Vein endothelial cell (primary cell): ENCODE results near the gene RNPEP. TPM values are rescaled to one million over a fixed set of nuclear protein-coding genes. Genes with fewer than 3 reads are reported as not detected.

Experiments
- small RNA-seq: library from RNA; depleted of rRNA; stranded (forward); fragments of <200 nt; gene quantifications from one replicate; pipeline ENCODE3, GENCODE V24; 2012
- total RNA-seq: library from RNA; depleted of rRNA; stranded (reverse); fragments of >200 nt; gene quantifications from 2 replicates; pipeline ENCODE4 v1.2.3, GENCODE V29; 2012

Gene RNPEP, protein sequence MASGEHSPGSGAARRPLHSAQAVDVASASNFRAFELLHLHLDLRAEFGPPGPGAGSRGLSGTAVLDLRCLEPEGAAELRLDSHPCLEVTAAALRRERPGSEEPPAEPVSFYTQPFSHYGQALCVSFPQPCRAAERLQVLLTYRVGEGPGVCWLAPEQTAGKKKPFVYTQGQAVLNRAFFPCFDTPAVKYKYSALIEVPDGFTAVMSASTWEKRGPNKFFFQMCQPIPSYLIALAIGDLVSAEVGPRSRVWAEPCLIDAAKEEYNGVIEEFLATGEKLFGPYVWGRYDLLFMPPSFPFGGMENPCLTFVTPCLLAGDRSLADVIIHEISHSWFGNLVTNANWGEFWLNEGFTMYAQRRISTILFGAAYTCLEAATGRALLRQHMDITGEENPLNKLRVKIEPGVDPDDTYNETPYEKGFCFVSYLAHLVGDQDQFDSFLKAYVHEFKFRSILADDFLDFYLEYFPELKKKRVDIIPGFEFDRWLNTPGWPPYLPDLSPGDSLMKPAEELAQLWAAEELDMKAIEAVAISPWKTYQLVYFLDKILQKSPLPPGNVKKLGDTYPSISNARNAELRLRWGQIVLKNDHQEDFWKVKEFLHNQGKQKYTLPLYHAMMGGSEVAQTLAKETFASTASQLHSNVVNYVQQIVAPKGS
- 63.6 and 76.4 TPM in 2 replicates for total RNA-seq

DNA sequence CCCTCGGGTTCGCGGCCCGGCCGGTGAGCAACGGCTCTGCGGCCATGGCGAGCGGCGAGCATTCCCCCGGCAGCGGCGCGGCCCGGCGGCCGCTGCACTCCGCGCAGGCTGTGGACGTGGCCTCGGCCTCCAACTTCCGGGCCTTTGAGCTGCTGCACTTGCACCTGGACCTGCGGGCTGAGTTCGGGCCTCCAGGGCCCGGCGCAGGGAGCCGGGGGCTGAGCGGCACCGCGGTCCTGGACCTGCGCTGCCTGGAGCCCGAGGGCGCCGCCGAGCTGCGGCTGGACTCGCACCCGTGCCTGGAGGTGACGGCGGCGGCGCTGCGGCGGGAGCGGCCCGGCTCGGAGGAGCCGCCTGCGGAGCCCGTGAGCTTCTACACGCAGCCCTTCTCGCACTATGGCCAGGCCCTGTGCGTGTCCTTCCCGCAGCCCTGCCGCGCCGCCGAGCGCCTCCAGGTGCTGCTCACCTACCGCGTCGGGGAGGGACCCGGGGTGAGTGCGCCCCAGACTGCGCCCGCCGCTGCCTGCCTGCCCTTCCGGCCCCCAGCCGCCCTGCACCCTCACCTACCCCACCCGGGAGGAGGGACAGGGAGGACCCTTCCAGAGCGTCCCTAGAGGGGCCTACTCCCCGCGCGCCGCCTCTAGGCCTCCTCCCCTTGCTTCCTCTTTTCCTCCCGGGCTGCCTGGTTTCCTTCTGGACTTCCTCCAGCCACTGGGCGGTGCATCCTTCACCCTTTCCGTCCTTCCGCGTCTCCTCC is at the start of gene RNPEP:
Gene RNPEP (plus strand): TSS at position 26 of the 757 bp plus-strand sequence. CDS start 19 bp downstream, at position 45.

DNA sequence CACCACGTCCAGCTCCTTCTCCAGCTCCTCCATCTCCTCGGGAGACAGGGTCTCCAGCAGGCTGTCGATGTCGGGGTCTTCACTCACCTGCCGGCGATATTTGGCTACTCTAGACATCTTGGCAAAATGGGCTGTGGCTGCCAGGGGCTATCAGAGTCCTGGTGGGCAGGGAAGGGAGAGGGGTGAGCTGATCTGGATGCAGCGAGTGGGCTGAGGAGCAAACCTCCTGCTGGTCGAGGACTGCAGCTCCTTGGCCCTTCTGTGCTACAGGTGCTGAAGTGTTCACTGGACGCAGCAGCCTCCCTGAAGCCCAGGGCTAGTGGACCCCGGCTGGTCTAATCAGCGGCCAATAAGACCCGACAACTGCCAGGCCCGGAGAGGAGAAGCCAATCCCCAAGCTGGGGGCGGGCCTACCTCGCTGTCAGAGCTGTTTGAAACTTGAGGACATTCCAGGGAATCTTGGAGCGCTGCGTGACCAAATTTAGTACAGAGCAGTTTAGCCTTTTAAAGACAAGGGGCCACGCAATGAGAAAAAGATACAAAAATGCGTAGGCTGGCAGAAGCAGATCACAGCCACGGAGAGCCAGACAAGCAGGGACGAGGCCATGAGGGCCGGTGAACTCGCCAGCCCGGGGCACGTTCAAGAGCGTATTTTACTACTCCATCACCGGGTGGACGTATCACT is 36.1 kb upstream of the RNPEP start, which contains the start of gene LMOD1:
Gene LMOD1 (minus strand): TSS at position 325 of the 685 bp plus-strand sequence. CDS start 208 bp downstream, at position 117.

DNA sequence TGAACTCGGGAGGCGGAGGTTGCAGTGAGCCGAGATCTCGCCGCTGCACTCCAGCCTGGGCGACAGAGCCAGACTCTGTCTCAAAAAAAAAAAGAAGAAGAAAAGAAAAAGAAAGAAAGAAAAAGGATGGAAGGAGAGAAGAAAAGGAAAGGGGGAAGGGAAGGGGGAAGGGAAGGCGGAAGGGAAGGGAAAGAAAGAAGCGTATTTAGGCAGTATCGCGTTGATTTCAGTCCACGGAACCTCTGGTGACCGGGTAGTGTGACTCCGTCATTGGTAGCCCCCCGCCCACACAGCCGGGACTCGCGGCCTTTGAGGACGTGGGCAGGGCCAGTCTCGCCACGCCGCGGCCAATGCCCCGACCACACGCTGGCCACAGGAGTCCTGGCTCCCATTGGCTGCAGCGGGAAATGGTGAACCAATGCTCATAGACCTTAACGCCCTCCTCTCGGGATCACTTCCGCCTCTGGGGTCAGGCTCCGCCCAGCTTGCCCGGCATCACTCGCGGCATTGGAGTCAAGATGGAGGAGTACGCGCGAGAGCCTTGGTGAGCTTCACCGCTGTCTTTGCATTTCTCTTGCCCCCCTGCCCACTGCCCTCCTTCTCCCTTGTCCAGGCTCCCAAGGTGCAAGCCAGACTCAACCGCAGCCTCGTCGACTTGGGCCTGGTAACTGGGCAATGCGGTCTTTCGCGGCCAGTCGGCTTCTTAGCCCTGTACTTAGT is 27.3 kb upstream of the RNPEP start, which contains the start of gene TIMM17A:
Gene TIMM17A (plus strand): TSS at position 495 of the 720 bp plus-strand sequence. CDS start 24 bp downstream, at position 519.

DNA sequence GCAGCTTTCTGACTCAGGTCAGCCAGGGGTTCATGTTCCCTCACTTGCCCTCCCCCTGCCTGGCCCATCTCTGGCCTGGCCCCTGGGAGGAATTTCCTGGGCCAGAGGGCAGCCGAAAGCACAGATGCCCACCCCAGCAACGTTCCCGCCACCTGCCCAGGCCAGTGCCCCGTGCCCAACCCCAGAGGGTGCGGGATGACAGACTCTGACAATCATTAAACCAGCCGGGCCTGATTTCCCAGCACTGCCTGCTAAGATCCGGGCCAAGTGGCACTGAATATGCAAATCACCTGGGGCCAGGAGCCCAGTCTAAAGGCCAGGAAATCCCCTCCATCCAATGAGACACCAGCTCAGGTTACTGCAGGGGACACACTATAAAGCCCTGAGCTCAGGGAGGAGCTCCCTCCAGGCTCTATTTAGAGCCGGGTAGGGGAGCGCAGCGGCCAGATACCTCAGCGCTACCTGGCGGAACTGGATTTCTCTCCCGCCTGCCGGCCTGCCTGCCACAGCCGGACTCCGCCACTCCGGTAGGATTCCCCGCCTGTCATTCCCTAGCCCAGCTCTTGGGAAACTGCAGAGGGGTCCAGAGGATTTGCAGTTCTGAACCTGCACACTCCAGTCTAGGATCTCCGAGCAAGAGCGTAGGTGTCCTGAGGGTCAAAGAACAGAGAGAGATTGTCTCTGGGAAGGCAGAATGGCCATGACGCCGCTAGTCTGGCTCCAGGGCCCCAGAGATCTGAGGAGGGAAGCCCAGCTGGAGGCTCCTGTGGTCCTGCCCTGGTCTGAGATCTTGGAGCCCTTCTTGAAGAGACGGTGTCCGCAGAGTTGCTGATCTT is 27.9 kb downstream of the RNPEP start, which contains the start of gene ELF3:
Gene ELF3 (plus strand): TSS at position 408 of the 836 bp plus-strand sequence. CDS start 550 bp downstream, outside the sequence.

Small RNAs within 50 kb of the gene (small RNA-seq; reads per million reads assigned to genes)
- gene AL691482.1: not detected
- gene AL691482.2: not detected
- 0.21 reads per million for gene MIR6740
- 0.34 reads per million, percentile 14 among the genes with 10 or more reads in this experiment for gene RF00156

Other genes with a start within 250 kb of the RNPEP start
- gene IPO9, start 153.5 kb upstream of the RNPEP start, total RNA-seq: 37.9 and 50.2 TPM in 2 replicates
- 17.4 and 20.3 TPM in 2 replicates for gene SHISA4, start 93.8 kb upstream of the RNPEP start, total RNA-seq
- gene LMOD1, start 36.1 kb upstream of the RNPEP start, total RNA-seq: under 0.01 and 0.10 TPM in 2 replicates
- gene TIMM17A, start 27.1 kb upstream of the RNPEP start, total RNA-seq: 49.6 and 66.3 TPM in 2 replicates
- 0.10 and 0.65 TPM in 2 replicates for gene ELF3, start 27.9 kb downstream of the RNPEP start, total RNA-seq
- gene GPR37L1, start 140.3 kb downstream of the RNPEP start, total RNA-seq: not detected in 2 replicates
- gene ARL8A, start 162.1 kb downstream of the RNPEP start, total RNA-seq: 32.0 and 39.6 TPM in 2 replicates
- 0.76 TPM in 1 of 2 replicates, not detected in the other for gene PTPN7, start 178.0 kb downstream of the RNPEP start, total RNA-seq
- under 0.01 TPM in 1 of 2 replicates, not detected in the other for gene LGR6, start 211.2 kb downstream of the RNPEP start, total RNA-seq